ENCODE results near the gene PHTF1. TPM values are rescaled to one million over a fixed set of nuclear protein-coding genes. Genes with fewer than 3 reads are reported as not detected.

The PHTF1 gene
- total RNA-seq, 4 donors from 2014 or later, result 10.0 to 14.8 (median 11.1) TPM

DNA sequence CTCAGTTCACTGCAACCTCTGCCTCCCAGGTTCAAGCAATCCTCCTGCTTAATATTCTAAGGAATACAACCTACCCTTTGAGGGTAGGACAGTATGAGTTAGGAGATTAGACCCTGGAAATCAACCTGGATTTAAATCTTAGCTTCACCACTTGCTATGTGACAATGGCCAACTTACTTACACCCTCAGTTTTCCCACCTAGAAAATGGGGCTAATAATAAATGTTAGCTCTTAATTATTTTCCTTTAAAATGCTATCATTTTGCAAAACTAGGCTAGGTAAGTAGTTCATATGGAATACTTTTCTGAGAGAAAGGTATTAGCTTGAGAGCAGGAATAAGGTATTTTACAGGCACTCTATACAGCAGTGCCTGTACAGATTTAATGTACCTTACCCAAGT lies 110.8 kb downstream of the PHTF1 start:
- no peaks in the 10 kb centered on the region for H3K4me1 ChIP-seq
- H3K27me3 ChIP-seq, result no peaks in the 10 kb centered on the region
- no peak overlapping the region for H3K27ac ChIP-seq
- ATAC-seq, result no peak
- no peak overlapping the region for H3K4me3 ChIP-seq
- H3K9me3 ChIP-seq, result no peaks in the 10 kb centered on the region
- peaks cover 0 to 52% of the 10 kb centered on the region in 2 donors for H3K36me3 ChIP-seq
- TF ChIP-seq EP300 (IDR thresholded peaks at IDR 0.05) (no peak), POLR2AphosphoS5 (IDR thresholded peaks at IDR 0.05) (no peak), POLR2A (IDR thresholded peaks at IDR 0.05) (no peak)
- TF ChIP-seq, protein P1, sequence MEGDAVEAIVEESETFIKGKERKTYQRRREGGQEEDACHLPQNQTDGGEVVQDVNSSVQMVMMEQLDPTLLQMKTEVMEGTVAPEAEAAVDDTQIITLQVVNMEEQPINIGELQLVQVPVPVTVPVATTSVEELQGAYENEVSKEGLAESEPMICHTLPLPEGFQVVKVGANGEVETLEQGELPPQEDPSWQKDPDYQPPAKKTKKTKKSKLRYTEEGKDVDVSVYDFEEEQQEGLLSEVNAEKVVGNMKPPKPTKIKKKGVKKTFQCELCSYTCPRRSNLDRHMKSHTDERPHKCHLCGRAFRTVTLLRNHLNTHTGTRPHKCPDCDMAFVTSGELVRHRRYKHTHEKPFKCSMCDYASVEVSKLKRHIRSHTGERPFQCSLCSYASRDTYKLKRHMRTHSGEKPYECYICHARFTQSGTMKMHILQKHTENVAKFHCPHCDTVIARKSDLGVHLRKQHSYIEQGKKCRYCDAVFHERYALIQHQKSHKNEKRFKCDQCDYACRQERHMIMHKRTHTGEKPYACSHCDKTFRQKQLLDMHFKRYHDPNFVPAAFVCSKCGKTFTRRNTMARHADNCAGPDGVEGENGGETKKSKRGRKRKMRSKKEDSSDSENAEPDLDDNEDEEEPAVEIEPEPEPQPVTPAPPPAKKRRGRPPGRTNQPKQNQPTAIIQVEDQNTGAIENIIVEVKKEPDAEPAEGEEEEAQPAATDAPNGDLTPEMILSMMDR (IDR thresholded peaks at IDR 0.05), result no peak

DNA sequence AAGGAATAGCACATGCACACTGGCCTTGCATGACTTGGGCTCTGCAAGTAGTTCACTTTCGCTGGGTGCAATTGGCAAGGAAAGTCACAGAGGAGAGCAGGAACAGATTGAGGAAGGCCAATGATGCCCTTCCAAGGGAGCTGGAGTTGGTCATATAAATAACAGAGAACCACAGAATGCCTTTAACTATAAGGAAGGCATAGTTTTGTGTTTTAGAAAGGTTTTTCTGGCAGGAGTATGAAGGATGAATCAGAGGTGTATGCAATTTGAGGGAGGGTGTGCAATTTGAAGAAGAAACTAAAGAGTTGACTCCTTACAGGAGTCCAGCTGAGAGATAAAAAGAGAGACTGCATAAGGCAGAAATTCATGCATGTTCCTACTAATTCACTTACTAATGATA lies 112.1 kb downstream of the PHTF1 start:
- Histone ChIP-seq H3K9me3 (no peaks in the 10 kb centered on the region), H3K36me3 (peaks cover 0 to 58% of the 10 kb centered on the region in 2 donors), H3K4me1 (no peaks in the 10 kb centered on the region), H3K27me3 (no peaks in the 10 kb centered on the region), H3K27ac (no peak overlapping the region), H3K4me3 (no peak overlapping the region)
- no peak for TF ChIP-seq POLR2A (IDR thresholded peaks at IDR 0.05)
- TF ChIP-seq, protein P1 (IDR thresholded peaks at IDR 0.05), result no peak
- no peak for TF ChIP-seq POLR2AphosphoS5 (IDR thresholded peaks at IDR 0.05)
- TF ChIP-seq EP300 (IDR thresholded peaks at IDR 0.05), result no peak
- 82 to 100% methylated on average over 1 of the region's 1 CpG for WGBS, 2 donors (ENCODE audit: low coverage in 1 of 2)
- ATAC-seq, result no peak

Other genes starting within 250 kb of the PHTF1 start
- gene RSBN1, start 53.0 kb upstream of the PHTF1 start, total RNA-seq, result 10 to 100 TPM; 20.2 to 25.4 (median 22.6) TPM
- gene PTPN22, start 112.2 kb upstream of the PHTF1 start, total RNA-seq, result 1 to 10 TPM in 2 of 4 donors, under 1 TPM in 2; 0.27 to 1.4 (median 1.1) TPM
- gene BCL2L15, start 128.1 kb upstream of the PHTF1 start, total RNA-seq, result under 1 TPM in 3 of 4 donors, not detected in 1; 0.15 to 0.93 (median 0.27) TPM
- gene AP4B1, start 145.3 kb upstream of the PHTF1 start, total RNA-seq, result 10 to 100 TPM in 3 of 4 donors, 1 to 10 TPM in 1; 7.1 to 21.9 (median 12.6) TPM
- 1 to 10 TPM; 3.2 to 9.2 (median 5.1) TPM for gene DCLRE1B, start 145.8 kb upstream of the PHTF1 start, total RNA-seq
- gene HIPK1, start 169.8 kb upstream of the PHTF1 start, total RNA-seq, result 10 to 100 TPM; 64.8 to 92.3 (median 76.9) TPM
- gene OLFML3, start 220.0 kb upstream of the PHTF1 start, total RNA-seq, result 100 to 1,000 TPM in 1 of 4 donors, 10 to 100 TPM in 3; 62.4 to 155 (median 65.5) TPM

All from gastroesophageal sphincter (tissue), 4 donors.